ENCODE results near the gene FUT7.
A peak's percentile ranks its signal among the peaks of the same experiment; 100 is the strongest.
"Not testable (repeated sequence)": the region's sequence is repeated elsewhere in the genome, so short reads cannot be mapped to it uniquely, and the experiment has no call there.

FUT7 gene

GRCh38 chr9:137041124-137041523, 9.2 kb upstream of the FUT7 start:
- no peaks in the 10 kb centered on the region for H3K36me3 ChIP-seq (ENCODE audit: control insufficient read depth, insufficient read depth, low read length)

GRCh38 chr9:137040568-137040967, 8.7 kb upstream of the FUT7 start:
- H3K4me3 ChIP-seq (ENCODE audit: low read length) = no peak overlapping the region
- H3K27me3 ChIP-seq (ENCODE audit: control insufficient read depth, insufficient read depth, low read length) = peaks cover 3% of the 10 kb centered on the region
- no peak overlapping the region for H3K9ac ChIP-seq (ENCODE audit: low read length)
- no peaks in the 10 kb centered on the region for H3K9me3 ChIP-seq (ENCODE audit: control insufficient read depth, low read length)
- peaks cover 30% of the 10 kb centered on the region for H3K4me1 ChIP-seq (ENCODE audit: control insufficient read depth, insufficient read depth, low read length)
- no peaks in the 10 kb centered on the region for H3K36me3 ChIP-seq (ENCODE audit: control insufficient read depth, insufficient read depth, low read length)

More at GRCh38 chr9:137041124-137041523, 9.2 kb upstream of the FUT7 start:
- H3K4me3 ChIP-seq (ENCODE audit: low read length) = no peak overlapping the region
- H3K9ac ChIP-seq (ENCODE audit: low read length) = no peak overlapping the region
- H3K4me1 ChIP-seq (ENCODE audit: control insufficient read depth, insufficient read depth, low read length) = peaks cover 29% of the 10 kb centered on the region
- no peaks in the 10 kb centered on the region for H3K9me3 ChIP-seq (ENCODE audit: control insufficient read depth, low read length)
- no peaks in the 10 kb centered on the region for H3K27me3 ChIP-seq (ENCODE audit: control insufficient read depth, insufficient read depth, low read length)

GRCh38 chr9:137039611-137040366, 7.9 kb upstream of the FUT7 start:
- Histone ChIP-seq H3K9ac (ENCODE audit: low read length) (no peak overlapping the region), H3K36me3 (ENCODE audit: control insufficient read depth, insufficient read depth, low read length) (no peaks in the 10 kb centered on the region), H3K4me1 (ENCODE audit: control insufficient read depth, insufficient read depth, low read length) (peaks cover 32% of the 10 kb centered on the region), H3K27me3 (ENCODE audit: control insufficient read depth, insufficient read depth, low read length) (peaks cover 5% of the 10 kb centered on the region), H3K4me3 (ENCODE audit: low read length) (no peak overlapping the region), H3K9me3 (ENCODE audit: control insufficient read depth, low read length) (no peaks in the 10 kb centered on the region)

GRCh38 chr9:137038916-137039315, 7.0 kb upstream of the FUT7 start:
- Histone ChIP-seq H3K4me3 (ENCODE audit: low read length) (no peak overlapping the region), H3K27me3 (ENCODE audit: control insufficient read depth, insufficient read depth, low read length) (peaks cover 9% of the 10 kb centered on the region), H3K36me3 (ENCODE audit: control insufficient read depth, insufficient read depth, low read length) (no peaks in the 10 kb centered on the region), H3K9me3 (ENCODE audit: control insufficient read depth, low read length) (no peaks in the 10 kb centered on the region), H3K4me1 (ENCODE audit: control insufficient read depth, insufficient read depth, low read length) (peaks cover 28% of the 10 kb centered on the region), H3K9ac (ENCODE audit: low read length) (no peak overlapping the region)

GRCh38 chr9:137037483-137037882, 5.6 kb upstream of the FUT7 start:
- Histone ChIP-seq H3K9me3 (ENCODE audit: control insufficient read depth, low read length) (no peaks in the 10 kb centered on the region), H3K9ac (ENCODE audit: low read length) (no peak overlapping the region), H3K4me1 (ENCODE audit: control insufficient read depth, insufficient read depth, low read length) (peaks cover 14% of the 10 kb centered on the region), H3K4me3 (ENCODE audit: low read length) (no peak overlapping the region), H3K36me3 (ENCODE audit: control insufficient read depth, insufficient read depth, low read length) (no peaks in the 10 kb centered on the region), H3K27me3 (ENCODE audit: control insufficient read depth, insufficient read depth, low read length) (peaks cover 9% of the 10 kb centered on the region)

GRCh38 chr9:137037035-137037434, 5.1 kb upstream of the FUT7 start:
- Histone ChIP-seq H3K4me3 (ENCODE audit: low read length) (no peak overlapping the region), H3K9ac (ENCODE audit: low read length) (no peak overlapping the region), H3K4me1 (ENCODE audit: control insufficient read depth, insufficient read depth, low read length) (peaks cover 16% of the 10 kb centered on the region), H3K27me3 (ENCODE audit: control insufficient read depth, insufficient read depth, low read length) (peaks cover 9% of the 10 kb centered on the region), H3K9me3 (ENCODE audit: control insufficient read depth, low read length) (no peaks in the 10 kb centered on the region), H3K36me3 (ENCODE audit: control insufficient read depth, insufficient read depth, low read length) (no peaks in the 10 kb centered on the region)

- Histone ChIP-seq H3K9ac (ENCODE audit: low read length) (no peak overlapping the region), H3K27me3 (ENCODE audit: control insufficient read depth, insufficient read depth, low read length) (peaks cover 9% of the 10 kb centered on the region), H3K36me3 (ENCODE audit: control insufficient read depth, insufficient read depth, low read length) (no peaks in the 10 kb centered on the region), H3K4me3 (ENCODE audit: low read length) (no peak overlapping the region), H3K4me1 (ENCODE audit: control insufficient read depth, insufficient read depth, low read length) (peaks cover 23% of the 10 kb centered on the region), H3K9me3 (ENCODE audit: control insufficient read depth, low read length) (no peaks in the 10 kb centered on the region)
Measured at GRCh38 chr9:137035937-137036336, 4.0 kb upstream of the FUT7 start.

GRCh38 chr9:137035507-137035834, 3.6 kb upstream of the FUT7 start:
- peaks cover 9% of the 10 kb centered on the region for H3K27me3 ChIP-seq (ENCODE audit: control insufficient read depth, insufficient read depth, low read length)
- no peak overlapping the region for H3K9ac ChIP-seq (ENCODE audit: low read length)
- no peaks in the 10 kb centered on the region for H3K9me3 ChIP-seq (ENCODE audit: control insufficient read depth, low read length)
- peaks cover 23% of the 10 kb centered on the region for H3K4me1 ChIP-seq (ENCODE audit: control insufficient read depth, insufficient read depth, low read length)
- H3K4me3 ChIP-seq (ENCODE audit: low read length) = no peak overlapping the region
- no peaks in the 10 kb centered on the region for H3K36me3 ChIP-seq (ENCODE audit: control insufficient read depth, insufficient read depth, low read length)

- H3K27me3 ChIP-seq (ENCODE audit: control insufficient read depth, insufficient read depth, low read length) = peaks cover 9% of the 10 kb centered on the region
- peak overlapping the region; percentile 28 for H3K9ac ChIP-seq (ENCODE audit: low read length)
- H3K4me3 ChIP-seq (ENCODE audit: low read length) = no peak overlapping the region
- no peaks in the 10 kb centered on the region for H3K9me3 ChIP-seq (ENCODE audit: control insufficient read depth, low read length)
- no peaks in the 10 kb centered on the region for H3K36me3 ChIP-seq (ENCODE audit: control insufficient read depth, insufficient read depth, low read length)
- peaks cover 23% of the 10 kb centered on the region for H3K4me1 ChIP-seq (ENCODE audit: control insufficient read depth, insufficient read depth, low read length)
Measured at GRCh38 chr9:137034709-137035506, 3.0 kb upstream of the FUT7 start.

GRCh38 chr9:137034039-137034708, 2.3 kb upstream of the FUT7 start:
- H3K36me3 ChIP-seq (ENCODE audit: control insufficient read depth, insufficient read depth, low read length) = no peaks in the 10 kb centered on the region
- H3K27me3 ChIP-seq (ENCODE audit: control insufficient read depth, insufficient read depth, low read length) = peaks cover 9% of the 10 kb centered on the region
- peak overlapping the region; percentile 28 for H3K9ac ChIP-seq (ENCODE audit: low read length)
- no peak overlapping the region for H3K4me3 ChIP-seq (ENCODE audit: low read length)
- H3K9me3 ChIP-seq (ENCODE audit: control insufficient read depth, low read length) = no peaks in the 10 kb centered on the region
- peaks cover 28% of the 10 kb centered on the region for H3K4me1 ChIP-seq (ENCODE audit: control insufficient read depth, insufficient read depth, low read length)

- peaks cover 35% of the 10 kb centered on the region for H3K4me1 ChIP-seq (ENCODE audit: control insufficient read depth, insufficient read depth, low read length)
Measured at GRCh38 chr9:137033481-137033880, 1.6 kb upstream of the FUT7 start.

GRCh38 chr9:137032858-137033257, 970 bp upstream of the FUT7 start:
- Histone ChIP-seq H3K9me3 (ENCODE audit: control insufficient read depth, low read length) (no peaks in the 10 kb centered on the region), H3K4me1 (ENCODE audit: control insufficient read depth, insufficient read depth, low read length) (peaks cover 37% of the 10 kb centered on the region), H3K36me3 (ENCODE audit: control insufficient read depth, insufficient read depth, low read length) (no peaks in the 10 kb centered on the region), H3K27me3 (ENCODE audit: control insufficient read depth, insufficient read depth, low read length) (peaks cover 9% of the 10 kb centered on the region), H3K9ac (ENCODE audit: low read length) (no peak overlapping the region), H3K4me3 (ENCODE audit: low read length) (no peak overlapping the region)

More at GRCh38 chr9:137033481-137033880, 1.6 kb upstream of the FUT7 start:
- not testable (repeated sequence) for H3K9ac ChIP-seq (ENCODE audit: low read length); H3K36me3 ChIP-seq (ENCODE audit: control insufficient read depth, insufficient read depth, low read length); H3K27me3 ChIP-seq (ENCODE audit: control insufficient read depth, insufficient read depth, low read length); H3K4me3 ChIP-seq (ENCODE audit: low read length); H3K9me3 ChIP-seq (ENCODE audit: control insufficient read depth, low read length)
